Gastrocnemius medialis (tissue), 4 donors: Measurements from ENCODE around the gene PLCB1.

Experiments
- POLR2A ChIP-seq, 2 donors: fragments of 450-650 bp; IDR thresholded peaks; one replicate each; pipeline ENCODE4 v1.6.1; 2017; ENCODE audit warnings: antibody characterized with exemption in 2 of 2, mild to moderate bottlenecking in 2 of 2, moderate library complexity in 2 of 2
- TF ChIP-seq, protein P1 (sequence below), 5 experiments: fragments of 450-650 bp in 3 of 5; fragments of 200-600 bp in 2 of 5; sonication (generic) in 2 of 5; IDR thresholded peaks in 4 of 5; conservative IDR thresholded peaks in 1 of 5; 1 replicate in 4 of 5; 2 replicates in 1 of 5; pipeline ENCODE4 v1.5.1; 2016 to 2019; ENCODE audit warnings: antibody characterized with exemption in 5 of 5, mild to moderate bottlenecking in 3 of 5, moderate library complexity in 3 of 5

GRCh38 chr20:8170921-8171320 is 38.9 kb downstream of the PLCB1 start:
- TF ChIP-seq, protein P1, sequence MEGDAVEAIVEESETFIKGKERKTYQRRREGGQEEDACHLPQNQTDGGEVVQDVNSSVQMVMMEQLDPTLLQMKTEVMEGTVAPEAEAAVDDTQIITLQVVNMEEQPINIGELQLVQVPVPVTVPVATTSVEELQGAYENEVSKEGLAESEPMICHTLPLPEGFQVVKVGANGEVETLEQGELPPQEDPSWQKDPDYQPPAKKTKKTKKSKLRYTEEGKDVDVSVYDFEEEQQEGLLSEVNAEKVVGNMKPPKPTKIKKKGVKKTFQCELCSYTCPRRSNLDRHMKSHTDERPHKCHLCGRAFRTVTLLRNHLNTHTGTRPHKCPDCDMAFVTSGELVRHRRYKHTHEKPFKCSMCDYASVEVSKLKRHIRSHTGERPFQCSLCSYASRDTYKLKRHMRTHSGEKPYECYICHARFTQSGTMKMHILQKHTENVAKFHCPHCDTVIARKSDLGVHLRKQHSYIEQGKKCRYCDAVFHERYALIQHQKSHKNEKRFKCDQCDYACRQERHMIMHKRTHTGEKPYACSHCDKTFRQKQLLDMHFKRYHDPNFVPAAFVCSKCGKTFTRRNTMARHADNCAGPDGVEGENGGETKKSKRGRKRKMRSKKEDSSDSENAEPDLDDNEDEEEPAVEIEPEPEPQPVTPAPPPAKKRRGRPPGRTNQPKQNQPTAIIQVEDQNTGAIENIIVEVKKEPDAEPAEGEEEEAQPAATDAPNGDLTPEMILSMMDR (IDR thresholded peaks at IDR 0.05 in 4 of 5, conservative IDR thresholded peaks at IDR 0.05 in 1 of 5) = no peak
- TF ChIP-seq POLR2A (IDR thresholded peaks at IDR 0.05) = no peak
